GM21825 (cell line): ENCODE results near the gene KRT82.

Source experiments
- ATAC-seq: cut with Tn5 transposase; IDR thresholded peaks from one replicate; pipeline ENCODE4 v1.9.1; 2021; ENCODE audit warnings: mild to moderate bottlenecking, moderate library complexity; ENCODE audit not compliant: unreplicated experiment

Gene KRT82

DNA sequence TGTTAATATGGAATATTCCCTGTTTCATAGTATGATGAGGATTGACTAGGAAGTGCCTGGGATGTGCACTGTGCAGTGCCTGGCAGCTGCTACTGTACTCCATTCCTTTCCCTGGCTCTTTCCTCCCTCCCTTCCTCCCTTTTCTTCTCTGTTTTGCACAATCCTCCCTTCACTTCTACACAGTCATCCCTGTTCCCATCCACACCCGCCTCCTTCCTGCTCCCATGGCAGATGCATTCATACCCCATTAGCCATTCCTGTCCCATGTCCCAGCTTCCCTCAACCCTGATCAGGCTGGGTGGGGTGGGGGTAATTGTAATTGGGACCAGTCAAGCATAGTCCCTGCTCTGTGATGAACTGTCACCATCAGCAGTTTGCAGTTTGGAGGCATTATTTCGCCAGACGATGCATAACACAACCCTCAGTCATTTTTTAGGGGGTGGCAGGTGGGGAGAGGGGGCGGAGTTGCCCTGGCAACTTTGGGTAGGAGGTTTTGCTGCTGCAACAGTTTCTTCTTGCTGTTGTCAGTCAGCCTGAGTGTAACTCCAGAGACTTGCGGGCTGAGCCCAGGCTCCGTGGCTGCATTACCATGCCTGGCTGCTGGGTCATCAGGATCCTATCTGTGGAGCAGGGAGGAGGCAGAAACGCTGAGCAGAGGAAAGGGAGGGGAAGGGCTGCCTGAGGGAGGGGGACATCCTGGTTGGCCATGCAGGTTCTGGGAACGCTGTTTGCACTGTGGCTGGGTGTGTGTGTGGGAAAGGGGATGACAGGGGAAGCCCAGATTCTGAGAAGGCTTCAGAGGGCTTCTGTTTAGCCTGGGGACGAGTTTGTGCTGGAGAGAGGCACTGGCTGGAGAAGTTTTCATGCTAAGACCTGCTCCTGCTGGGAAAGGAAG, 16.6 kb downstream of the KRT82 start:
- no peak for ATAC-seq

DNA sequence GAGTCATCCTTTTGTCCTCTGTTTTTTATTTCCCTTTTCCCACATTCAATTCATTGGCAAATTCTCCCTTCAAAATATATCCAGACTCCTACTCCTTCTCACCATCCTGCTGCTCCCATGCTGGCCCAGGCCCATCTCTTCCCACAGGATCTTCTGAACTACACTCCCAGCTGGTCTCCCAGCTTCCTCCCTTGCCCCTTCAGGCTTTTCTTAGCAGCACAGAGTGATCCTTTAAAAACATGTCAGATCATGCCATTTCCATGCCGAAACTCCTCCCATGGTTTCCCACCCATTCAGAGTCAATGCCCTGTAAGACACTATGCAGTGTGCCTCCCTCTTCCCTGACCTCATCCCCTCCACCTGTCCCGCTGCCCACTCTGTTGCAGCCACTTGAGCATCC, 18.3 kb downstream of the KRT82 start:
- ATAC-seq: no peak

DNA sequence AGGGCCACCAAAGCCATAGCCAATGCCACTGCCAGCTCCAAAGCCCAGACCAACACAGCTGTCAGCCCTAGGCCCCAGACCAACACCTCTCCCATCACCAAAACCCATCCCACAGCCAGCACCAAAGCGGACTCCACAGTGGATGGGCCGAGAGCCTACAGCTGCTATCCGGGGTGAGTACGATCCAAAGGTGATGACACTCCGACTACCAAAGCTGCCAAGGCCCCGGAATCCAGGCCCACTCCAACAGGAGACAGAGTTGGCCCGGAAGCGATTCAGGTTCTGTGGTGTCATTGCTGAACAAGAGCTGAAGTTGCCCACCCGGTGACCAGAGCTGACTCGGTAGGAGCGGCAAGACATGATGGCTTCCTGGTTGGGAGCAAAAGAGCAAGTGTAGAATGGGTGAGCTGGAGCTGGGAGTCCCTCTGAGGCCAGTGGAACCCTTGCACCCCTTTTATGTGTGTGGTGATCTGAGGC, 20.9 kb downstream of the KRT82 start, which contains the start of gene KRT84:
TSS of gene KRT84 (minus strand) at position 427 of the 477 bp plus-strand sequence. CDS start at position 360, 67 bp downstream.
- no peak for ATAC-seq

DNA sequence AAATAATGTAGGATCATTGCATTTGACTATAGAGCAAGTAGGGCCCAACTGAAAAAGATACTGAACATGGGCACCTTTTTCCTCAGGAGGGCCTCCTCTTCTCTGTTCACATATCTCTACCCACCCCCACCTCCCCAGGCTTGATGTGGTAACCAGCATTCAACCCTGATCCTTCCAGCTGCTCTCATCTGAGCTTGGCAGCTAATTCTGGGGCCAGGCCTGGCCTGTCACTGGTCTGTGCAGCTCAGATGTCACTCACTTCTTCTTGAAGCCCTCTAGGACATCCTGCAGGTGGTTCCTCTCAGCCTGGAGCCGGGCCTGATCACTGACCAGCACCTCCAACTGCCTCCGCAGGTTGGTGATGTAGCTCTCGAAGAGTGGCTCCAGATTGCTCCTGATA, 22.8 kb downstream of the KRT82 start:
- ATAC-seq: no peak

DNA sequence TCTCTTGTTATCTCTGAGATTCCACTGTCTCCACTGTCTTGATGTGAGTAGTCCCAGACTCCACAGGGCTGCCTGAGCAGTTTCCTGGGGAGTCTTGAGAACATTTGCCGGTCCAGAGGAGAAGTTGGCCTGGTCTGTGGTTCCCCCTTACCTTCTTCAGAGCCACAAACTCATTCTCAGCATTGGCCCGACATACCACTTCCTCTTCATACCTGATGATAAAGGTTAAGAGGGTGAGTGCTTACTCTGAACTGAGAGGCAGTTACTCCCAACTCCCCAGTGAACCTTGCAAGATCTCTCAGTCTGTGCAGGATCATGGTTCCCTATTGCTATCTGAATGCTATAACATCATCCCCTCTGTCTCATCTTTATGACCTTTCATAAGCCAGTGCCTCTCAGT, 23.3 kb downstream of the KRT82 start:
- ATAC-seq: no peak

DNA sequence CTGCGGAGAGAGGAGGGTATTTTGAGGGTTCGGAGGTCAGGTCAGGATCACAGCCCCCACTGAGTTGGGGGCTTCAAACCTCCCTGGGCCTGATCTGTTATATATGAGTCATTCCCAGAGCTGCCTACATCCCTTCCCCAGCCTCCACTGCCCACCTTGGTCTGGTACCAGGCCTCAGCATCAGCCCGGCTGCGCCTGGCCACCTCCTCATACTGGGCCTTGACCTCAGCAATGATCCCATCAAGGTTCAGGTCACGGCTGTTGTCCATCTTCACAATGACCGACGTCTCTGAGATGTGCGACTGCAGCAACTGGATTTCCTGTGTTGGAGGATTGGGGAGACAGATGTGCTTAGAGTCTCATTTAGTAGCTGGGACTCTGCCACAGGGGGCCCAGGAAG, 24.9 kb downstream of the KRT82 start:
- ATAC-seq: no peak

DNA sequence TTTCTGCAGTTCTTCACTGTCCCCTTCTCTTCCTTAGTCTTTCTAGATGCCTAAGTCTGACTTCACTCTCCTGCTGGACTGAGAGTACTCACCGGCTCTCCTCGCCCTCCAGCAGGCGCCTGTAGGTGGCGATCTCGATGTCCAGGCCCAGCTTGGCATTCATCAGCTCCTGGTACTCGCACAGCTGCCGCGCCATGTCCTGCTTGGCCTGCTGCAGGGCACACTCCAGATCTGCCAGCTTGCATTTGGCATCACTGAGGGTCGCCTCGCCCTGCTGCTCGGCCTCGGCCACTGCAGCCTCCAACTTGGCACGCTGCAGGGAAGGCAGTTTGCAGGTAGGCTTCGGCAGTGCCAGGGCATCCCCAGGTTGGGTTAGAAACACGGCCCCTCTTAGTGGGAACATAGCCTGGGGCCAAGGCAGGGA, 25.9 kb downstream of the KRT82 start:
- no peak for ATAC-seq

DNA sequence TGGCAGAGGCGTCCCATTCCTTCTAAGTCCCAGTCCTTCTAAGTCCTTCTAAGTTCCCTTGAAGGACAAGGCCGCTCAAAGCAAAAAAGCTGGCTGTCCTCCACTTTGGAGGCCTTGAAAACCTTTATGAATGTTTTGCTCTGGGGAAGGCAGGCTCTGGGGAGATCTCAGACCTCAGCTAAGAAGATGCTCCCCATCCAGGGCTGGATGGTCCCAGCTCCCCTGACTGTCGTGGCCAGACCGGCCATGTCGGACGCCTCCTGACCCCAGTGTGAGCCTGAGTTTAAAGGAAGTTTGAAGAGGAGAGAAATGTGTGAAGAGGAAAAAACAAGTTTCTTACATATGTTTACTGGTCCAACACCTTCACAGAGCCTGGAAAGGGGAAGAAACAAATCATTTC, 26.6 kb downstream of the KRT82 start:
- no peak for ATAC-seq

DNA sequence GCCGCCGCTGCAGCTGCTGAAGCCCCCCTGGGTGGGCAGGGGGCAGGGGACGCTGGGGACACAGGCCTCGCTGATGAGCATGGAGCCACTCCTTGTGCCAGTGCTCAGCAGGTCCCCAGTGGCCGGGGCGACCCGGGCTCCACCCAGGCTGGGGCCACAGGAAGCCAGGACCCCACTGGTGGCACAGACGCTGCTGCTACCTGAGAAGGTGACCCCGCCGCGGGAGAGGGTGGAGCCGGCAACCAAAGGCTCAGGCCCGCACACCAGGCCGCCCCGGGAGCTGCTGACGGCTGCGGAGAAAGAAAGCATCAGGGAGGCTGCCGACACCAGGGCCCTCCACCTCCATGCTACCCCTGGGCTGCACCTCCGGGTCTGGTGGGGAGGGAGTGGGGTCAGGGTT, 28.0 kb downstream of the KRT82 start:
- ATAC-seq: no peak

DNA sequence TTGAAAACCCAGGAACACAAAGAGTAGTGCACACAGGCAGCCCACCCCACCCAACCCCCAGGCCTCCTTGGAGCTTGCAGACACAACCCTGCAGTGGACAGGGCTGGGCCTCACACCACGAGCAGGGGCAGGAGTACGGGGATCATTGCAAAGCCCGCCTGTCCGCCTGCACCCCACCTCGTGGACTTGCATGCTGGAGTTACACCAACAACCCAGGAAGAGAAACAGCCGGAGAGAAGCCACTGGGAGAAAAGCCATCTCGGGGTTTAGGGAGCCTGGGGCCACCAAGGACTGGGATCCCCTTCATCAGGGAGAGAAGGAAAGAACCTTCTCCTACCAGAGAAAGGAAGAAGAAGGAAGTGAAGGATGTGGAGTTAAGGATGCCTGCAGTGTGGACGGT, 28.9 kb downstream of the KRT82 start:
- ATAC-seq: no peak

DNA sequence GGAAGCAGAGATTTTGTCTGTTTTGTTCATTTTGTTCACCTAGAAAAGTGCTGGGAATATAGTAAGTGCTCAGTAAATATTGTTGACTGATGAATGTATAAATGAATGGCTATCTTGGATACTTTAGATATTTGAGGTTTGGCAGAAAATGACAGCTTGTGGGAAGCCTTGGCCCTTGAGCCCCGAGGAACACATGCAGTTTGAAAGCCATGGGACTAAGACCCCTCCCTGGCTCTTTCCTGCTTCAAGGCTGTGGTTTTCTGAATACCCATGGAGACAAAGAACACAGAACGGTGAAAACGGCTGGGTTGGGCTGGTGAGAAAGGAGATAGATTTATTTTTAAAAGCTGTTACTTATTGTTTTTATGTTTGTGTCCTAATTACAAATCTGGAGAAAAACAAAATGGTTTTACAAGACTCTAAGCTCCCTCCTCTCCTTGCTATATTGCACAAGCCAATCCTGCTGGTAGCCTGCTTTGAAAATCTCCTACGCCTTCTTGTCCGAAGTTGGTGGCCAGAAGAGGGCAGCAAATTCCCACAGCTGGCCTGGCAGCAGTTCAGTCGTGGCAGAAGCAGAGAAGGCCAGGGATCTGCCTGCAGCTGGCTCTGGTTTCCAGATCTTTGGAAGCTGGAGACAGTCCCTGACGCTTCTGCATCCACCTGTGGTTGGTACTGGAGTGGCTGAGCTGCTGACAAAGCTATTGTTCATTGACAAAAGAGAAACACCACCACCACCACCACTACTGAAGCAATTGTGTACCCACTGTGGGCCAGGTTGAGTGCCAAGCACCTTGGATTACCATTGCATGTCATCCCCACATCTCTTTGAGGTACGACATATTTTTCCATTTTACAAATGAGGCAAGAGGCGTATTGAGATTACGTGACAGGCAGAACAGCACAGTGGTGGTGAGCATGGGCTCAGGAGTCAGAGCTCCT, 33.6 kb downstream of the KRT82 start:
- ATAC-seq: no peak

DNA sequence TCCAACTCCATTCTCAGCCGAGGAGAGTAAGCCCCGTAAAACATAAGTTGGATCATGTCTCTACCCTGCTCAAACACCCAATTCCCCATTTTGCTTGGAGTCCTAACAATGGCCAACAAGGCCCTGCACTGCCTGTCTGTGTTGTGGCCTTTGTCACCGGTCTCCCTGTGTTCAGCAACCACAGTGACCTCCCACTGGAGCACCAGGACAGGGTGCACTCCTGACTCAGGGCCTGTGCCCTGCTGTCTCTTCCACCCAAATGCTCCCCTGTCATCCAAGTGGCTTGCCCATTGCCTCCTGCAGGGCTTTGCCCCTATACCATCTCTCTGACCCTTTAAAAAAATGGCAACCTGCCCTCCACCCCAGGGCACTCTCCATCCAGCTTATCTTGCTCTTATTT, 34.4 kb downstream of the KRT82 start:
- no peak for ATAC-seq

DNA sequence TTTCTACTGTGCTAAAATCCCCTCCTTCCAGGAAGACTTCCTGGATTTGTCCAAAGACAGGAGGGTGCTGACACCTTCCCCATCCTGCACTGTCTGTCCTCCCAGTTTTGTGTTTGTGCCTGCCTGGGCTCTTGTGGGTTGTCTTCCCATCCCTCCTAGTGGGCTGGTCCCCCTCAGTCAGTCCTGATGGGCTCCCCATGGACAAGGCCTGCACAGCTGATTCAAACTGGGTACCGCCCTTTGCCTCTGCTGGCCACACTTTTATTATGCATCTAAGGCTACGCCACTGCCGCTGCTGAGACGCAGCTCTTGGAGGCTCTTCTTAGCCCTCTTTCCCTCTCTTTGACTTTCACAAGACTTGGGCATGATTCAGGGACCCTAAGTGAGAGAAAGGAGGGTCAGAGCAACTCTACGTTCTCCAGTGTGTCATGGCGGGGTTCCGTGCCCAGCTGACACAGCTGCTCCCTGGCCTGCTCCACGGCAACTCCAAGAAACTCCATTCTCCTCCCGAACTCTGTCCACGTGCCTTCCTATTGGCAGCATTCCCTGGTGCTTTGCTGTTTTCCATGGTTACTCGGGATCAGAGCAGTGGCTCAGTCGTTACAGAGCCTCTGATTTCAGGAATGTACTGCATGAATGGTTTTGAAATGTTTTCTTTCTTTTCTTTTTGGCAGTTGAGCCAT, 35.1 kb downstream of the KRT82 start:
- ATAC-seq: no peak

DNA sequence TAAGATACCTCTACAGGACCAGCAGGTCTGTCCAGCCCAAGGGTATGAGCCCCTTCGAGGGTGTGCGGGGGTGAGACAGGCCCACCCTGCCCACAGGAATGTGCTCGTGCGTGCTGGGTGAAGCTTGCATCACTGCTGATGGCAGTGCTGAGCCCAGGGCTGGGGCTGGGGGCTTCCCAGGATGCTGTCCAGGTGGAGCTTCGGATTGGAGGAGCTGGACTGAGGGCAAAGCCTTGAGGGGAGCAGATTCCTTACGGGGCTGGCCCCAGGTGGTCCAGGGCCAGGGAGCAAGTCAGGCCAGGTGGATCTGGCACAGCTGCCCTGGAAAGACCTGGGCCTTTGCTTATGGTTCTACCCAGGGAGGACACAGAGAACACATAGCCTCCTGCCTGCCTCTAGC, 36.3 kb downstream of the KRT82 start:
- ATAC-seq: no peak

DNA sequence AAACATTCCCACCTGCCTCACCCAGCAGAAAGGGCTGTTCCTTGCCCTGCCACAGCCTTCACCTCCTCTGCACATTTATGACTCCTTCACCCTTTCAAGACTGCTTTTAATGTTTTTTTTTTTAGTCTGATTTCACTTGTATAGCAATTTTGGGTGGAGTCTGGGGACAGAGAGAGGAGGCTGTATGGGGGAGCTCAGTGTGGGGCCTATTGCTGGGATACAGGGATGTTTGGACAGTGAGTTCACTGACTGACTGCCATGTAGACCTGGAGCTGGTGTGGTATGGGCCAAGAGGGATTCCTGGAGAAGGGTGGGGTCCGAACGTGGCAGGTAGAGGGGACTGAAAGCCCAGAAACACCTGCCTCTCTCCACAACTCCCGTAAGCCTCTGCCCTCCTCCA, 36.9 kb downstream of the KRT82 start:
- ATAC-seq: no peak

DNA sequence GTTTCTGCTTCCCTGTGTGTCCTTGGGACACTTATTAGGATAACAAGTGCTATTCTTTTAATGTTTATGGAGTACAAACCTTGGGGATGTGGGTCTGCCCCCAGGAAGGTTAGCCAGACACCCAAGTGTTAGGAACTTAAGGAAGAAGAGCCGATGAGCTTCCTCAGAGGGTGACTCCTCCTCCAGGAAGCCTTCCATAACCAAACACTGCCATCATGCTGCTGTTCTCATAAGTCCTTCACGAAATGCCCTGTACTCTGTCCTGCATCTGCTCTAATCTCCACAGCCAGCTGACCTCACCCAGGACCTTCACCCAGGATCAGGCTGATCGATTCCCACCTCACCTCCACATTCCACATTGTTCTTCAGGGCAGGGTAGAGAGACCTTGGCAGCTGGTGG, 37.6 kb downstream of the KRT82 start:
- no peak for ATAC-seq

DNA sequence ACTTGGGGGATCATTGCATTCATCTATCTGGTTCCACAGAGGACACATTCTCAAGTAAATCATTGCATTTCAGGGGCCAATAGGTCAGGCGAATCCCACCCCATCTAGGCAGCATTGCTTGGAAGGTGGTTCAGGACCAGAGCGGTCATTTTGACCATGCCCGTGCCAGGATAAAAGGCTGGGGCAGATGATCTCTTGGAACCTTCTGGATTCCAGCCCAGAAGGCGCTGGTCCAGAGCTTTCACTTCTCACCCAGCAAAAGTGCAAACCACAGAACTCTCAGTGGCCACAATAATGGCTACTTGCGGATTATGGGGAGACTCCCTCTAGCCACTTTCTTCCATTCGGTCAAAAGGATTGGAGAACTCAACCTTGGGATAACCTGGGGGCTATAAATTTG, 38.3 kb downstream of the KRT82 start:
- no peak for ATAC-seq

DNA sequence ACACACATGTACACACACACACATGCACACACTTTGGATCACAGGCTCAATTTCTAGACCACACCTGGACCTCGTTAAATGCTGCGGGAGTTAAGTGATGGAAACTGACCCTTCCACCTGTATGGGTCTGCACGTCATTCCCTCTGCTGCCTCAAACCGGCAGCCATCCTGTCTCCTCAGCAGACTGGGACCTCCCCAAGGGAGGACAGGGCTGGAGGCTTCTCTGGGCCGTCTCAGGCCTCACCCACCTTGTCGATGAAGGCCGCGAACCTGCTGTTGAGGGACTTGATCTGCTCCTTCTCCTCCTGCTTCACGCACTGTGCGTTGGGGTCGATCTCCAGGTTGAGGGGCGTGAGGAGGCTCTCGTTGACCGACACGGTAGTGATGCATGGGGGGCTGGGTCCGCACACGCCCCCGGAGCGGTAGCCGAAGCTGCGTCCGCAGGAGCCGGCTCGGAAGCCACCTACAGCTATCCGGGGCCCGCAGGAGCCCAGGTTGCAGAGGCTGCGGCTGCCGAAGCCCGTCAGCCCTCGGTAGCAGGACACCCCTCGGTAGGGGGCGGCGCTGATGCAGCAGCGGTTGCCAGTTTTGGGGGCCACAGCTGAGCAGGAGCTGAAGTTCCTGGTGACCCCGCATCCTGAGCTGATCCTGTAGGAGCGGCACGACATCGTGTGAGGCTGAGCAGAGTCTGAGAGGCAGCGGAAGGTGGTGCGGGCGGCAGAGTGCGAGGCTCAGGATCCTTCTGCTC, 39.2 kb downstream of the KRT82 start, which contains the start of gene KRT85:
TSS of gene KRT85 (minus strand) at position 744 of the 748 bp plus-strand sequence. CDS start at position 668, 76 bp downstream.
- no peak for ATAC-seq

DNA sequence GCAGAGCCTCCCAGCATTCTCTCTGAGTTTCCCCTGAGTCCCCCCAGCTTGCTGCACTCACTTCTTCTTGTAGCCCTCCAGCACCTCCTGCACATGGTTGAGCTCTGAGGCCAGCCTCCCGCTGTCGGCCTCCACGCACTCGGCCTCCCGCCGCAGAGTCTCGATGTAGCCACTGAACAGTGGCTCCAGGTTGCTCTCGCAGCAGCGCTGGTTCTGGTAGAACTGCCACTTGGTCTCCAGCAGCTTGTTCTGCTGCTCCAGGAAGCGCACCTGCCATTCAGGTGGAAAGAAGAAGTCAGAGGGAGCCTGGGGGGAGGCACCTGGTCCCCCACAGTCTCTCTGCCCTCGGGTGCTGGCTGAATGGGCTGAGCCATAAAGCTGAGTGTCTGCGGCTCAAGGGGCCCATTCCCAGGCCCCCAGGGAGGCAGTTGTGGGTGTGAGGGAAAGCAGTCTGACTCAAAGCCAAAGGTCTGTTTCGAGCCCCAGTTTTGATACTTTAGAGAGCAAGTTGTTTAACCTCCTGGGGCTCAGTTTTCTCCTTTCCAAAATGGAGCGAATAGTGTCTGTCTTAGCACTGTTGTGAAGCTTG, 41.1 kb downstream of the KRT82 start:
- no peak for ATAC-seq

DNA sequence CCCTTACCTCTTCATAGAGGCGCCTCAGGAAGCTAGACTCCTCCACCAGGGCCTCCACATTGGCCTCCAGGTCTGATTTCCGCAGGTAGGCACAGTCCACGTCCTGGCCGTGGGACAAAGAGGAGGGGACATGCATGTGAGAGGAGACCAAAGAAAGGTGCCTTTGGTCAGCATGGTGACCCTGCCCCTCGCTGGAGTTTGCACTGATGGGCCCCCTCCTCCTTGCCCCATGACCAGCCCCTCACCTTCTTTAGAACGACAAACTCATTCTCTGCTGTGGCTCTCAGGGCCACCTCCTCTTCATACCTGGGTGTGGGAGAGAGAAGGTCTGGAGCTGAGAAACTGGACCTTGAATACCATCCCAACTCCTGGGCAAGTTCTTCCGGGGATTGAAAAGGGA, 42.1 kb downstream of the KRT82 start:
- ATAC-seq: no peak
